Measurements from ENCODE around the gene CCNL2.

Gene CCNL2

GRCh38 chr1:1354271-1355247, 44.6 kb downstream of the CCNL2 start:
- no peak overlapping the region for H3K9ac ChIP-seq (ENCODE audit: insufficient read length, low read depth)
- DNase-seq (ENCODE audit: low read depth, low spot score) = no peak
- H3K4me3 ChIP-seq (ENCODE audit: insufficient read length, low read depth) = no peak overlapping the region
- peaks cover 29% of the 10 kb centered on the region for H3K36me3 ChIP-seq (ENCODE audit: insufficient read depth, insufficient read length, low read length)
- H3K4me1 ChIP-seq (ENCODE audit: insufficient read depth, insufficient read length) = peaks cover 17% of the 10 kb centered on the region
- TF ChIP-seq SUZ12 (IDR thresholded peaks at IDR 0.05; ENCODE audit: extremely low read depth, insufficient read depth, insufficient read length) (no peak), ZNF274 (IDR thresholded peaks at IDR 0.05; ENCODE audit: low read depth, low read length) (no peak), YY1 (IDR thresholded peaks at IDR 0.05; ENCODE audit: insufficient read depth, insufficient read length) (no peak)
- H3K9me3 ChIP-seq (ENCODE audit: insufficient read depth, low read length) = no peaks in the 10 kb centered on the region
- H3K27me3 ChIP-seq (ENCODE audit: insufficient read depth, insufficient read length) = no peaks in the 10 kb centered on the region

- DNase-seq (ENCODE audit: low read depth, low spot score) = no peak
- Histone ChIP-seq H3K4me1 (ENCODE audit: insufficient read depth, insufficient read length) (peaks cover 11% of the 10 kb centered on the region), H3K27me3 (ENCODE audit: insufficient read depth, insufficient read length) (no peaks in the 10 kb centered on the region), H3K36me3 (ENCODE audit: insufficient read depth, insufficient read length, low read length) (peaks cover 29% of the 10 kb centered on the region), H3K4me3 (ENCODE audit: insufficient read length, low read depth) (no peak overlapping the region), H3K9ac (ENCODE audit: insufficient read length, low read depth) (peak overlapping the region; percentile 32), H3K9me3 (ENCODE audit: insufficient read depth, low read length) (no peaks in the 10 kb centered on the region)
- TF ChIP-seq SUZ12 (IDR thresholded peaks at IDR 0.05; ENCODE audit: extremely low read depth, insufficient read depth, insufficient read length) (no peak), YY1 (IDR thresholded peaks at IDR 0.05; ENCODE audit: insufficient read depth, insufficient read length) (no peak)
These were observed 45.6 kb downstream of the CCNL2 start for GRCh38 chr1:1353389-1354151.

GRCh38 chr1:1352786-1353388, 46.2 kb downstream of the CCNL2 start:
- no peak overlapping the region for H3K9ac ChIP-seq (ENCODE audit: insufficient read length, low read depth)
- H3K36me3 ChIP-seq (ENCODE audit: insufficient read depth, insufficient read length, low read length) = peaks cover 29% of the 10 kb centered on the region
- H3K9me3 ChIP-seq (ENCODE audit: insufficient read depth, low read length) = no peaks in the 10 kb centered on the region
- H3K4me3 ChIP-seq (ENCODE audit: insufficient read length, low read depth) = no peak overlapping the region
- H3K27me3 ChIP-seq (ENCODE audit: insufficient read depth, insufficient read length) = no peaks in the 10 kb centered on the region
- TF ChIP-seq SUZ12 (IDR thresholded peaks at IDR 0.05; ENCODE audit: extremely low read depth, insufficient read depth, insufficient read length) (no peak), YY1 (IDR thresholded peaks at IDR 0.05; ENCODE audit: insufficient read depth, insufficient read length) (no peak), ZNF274 (IDR thresholded peaks at IDR 0.05; ENCODE audit: low read depth, low read length) (no peak)
- no peak for DNase-seq (ENCODE audit: low read depth, low spot score)
- peaks cover 11% of the 10 kb centered on the region for H3K4me1 ChIP-seq (ENCODE audit: insufficient read depth, insufficient read length)

GRCh38 chr1:1351511-1352427, 47.4 kb downstream of the CCNL2 start:
- Histone ChIP-seq H3K27me3 (ENCODE audit: insufficient read depth, insufficient read length) (no peaks in the 10 kb centered on the region), H3K9me3 (ENCODE audit: insufficient read depth, low read length) (no peaks in the 10 kb centered on the region), H3K4me1 (ENCODE audit: insufficient read depth, insufficient read length) (peaks cover 8% of the 10 kb centered on the region), H3K36me3 (ENCODE audit: insufficient read depth, insufficient read length, low read length) (peaks cover 29% of the 10 kb centered on the region), H3K4me3 (ENCODE audit: insufficient read length, low read depth) (no peak overlapping the region), H3K9ac (ENCODE audit: insufficient read length, low read depth) (peak overlapping the region; percentile 51)
- TF ChIP-seq YY1 (IDR thresholded peaks at IDR 0.05; ENCODE audit: insufficient read depth, insufficient read length) = no peak
- no peak for DNase-seq (ENCODE audit: low read depth, low spot score)

GRCh38 chr1:1349256-1350012, 49.7 kb downstream of the CCNL2 start, which contains the start of gene DVL1:
TSS of gene DVL1 (minus strand) at chr1:1349418. CDS start at chr1:1349065, 353 bp downstream.
- peaks cover 15% of the 10 kb centered on the region for H3K4me1 ChIP-seq (ENCODE audit: insufficient read depth, insufficient read length)
- H3K36me3 ChIP-seq (ENCODE audit: insufficient read depth, insufficient read length, low read length) = peaks cover 24% of the 10 kb centered on the region
- H3K27me3 ChIP-seq (ENCODE audit: insufficient read depth, insufficient read length) = no peaks in the 10 kb centered on the region
- H3K9ac ChIP-seq (ENCODE audit: insufficient read length, low read depth) = peak within 1 kb of the TSS; percentile 93
- TF ChIP-seq ZNF274 (IDR thresholded peaks at IDR 0.05; ENCODE audit: low read depth, low read length) (no peak), SUZ12 (IDR thresholded peaks at IDR 0.05; ENCODE audit: extremely low read depth, insufficient read depth, insufficient read length) (no peak), YY1 (IDR thresholded peaks at IDR 0.05; ENCODE audit: insufficient read depth, insufficient read length) (no peak)
- no peak for DNase-seq (ENCODE audit: low read depth, low spot score)
- peak within 1 kb of the TSS; percentile 66 for H3K4me3 ChIP-seq (ENCODE audit: insufficient read length, low read depth)
- no peaks in the 10 kb centered on the region for H3K9me3 ChIP-seq (ENCODE audit: insufficient read depth, low read length)
